Measurements from ENCODE around the gene HTRA1.

HTRA1 gene

DNA sequence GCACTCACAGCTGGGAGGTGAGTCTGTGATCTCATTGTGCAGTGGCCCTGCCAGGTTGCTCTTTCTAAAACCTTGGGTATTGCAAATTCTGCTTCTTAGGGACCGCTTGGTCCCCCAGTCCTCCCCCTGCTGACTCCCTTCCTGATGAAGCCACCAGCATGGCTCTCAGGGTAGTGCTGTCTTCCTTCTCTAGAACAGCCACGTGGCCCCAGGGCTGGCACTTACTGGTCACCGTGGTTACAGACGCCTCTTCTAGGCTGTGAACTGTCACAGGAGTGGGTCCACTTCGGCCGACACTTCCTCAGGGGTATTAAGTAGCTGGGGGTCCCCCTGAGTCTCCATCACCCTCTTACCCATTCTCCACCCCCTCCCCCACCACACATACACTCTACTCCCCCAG, 2.7 kb upstream of the HTRA1 start:
- H3K4me3 ChIP-seq (ENCODE audit: low read depth, low read length), result no peak overlapping the region
- TF ChIP-seq, protein P1, sequence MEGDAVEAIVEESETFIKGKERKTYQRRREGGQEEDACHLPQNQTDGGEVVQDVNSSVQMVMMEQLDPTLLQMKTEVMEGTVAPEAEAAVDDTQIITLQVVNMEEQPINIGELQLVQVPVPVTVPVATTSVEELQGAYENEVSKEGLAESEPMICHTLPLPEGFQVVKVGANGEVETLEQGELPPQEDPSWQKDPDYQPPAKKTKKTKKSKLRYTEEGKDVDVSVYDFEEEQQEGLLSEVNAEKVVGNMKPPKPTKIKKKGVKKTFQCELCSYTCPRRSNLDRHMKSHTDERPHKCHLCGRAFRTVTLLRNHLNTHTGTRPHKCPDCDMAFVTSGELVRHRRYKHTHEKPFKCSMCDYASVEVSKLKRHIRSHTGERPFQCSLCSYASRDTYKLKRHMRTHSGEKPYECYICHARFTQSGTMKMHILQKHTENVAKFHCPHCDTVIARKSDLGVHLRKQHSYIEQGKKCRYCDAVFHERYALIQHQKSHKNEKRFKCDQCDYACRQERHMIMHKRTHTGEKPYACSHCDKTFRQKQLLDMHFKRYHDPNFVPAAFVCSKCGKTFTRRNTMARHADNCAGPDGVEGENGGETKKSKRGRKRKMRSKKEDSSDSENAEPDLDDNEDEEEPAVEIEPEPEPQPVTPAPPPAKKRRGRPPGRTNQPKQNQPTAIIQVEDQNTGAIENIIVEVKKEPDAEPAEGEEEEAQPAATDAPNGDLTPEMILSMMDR (IDR thresholded peaks at IDR 0.05; ENCODE audit: insufficient read depth, low read depth, low read length, missing control alignments), result no peak
- DNase-seq (ENCODE audit: low read depth), result no peak

DNA sequence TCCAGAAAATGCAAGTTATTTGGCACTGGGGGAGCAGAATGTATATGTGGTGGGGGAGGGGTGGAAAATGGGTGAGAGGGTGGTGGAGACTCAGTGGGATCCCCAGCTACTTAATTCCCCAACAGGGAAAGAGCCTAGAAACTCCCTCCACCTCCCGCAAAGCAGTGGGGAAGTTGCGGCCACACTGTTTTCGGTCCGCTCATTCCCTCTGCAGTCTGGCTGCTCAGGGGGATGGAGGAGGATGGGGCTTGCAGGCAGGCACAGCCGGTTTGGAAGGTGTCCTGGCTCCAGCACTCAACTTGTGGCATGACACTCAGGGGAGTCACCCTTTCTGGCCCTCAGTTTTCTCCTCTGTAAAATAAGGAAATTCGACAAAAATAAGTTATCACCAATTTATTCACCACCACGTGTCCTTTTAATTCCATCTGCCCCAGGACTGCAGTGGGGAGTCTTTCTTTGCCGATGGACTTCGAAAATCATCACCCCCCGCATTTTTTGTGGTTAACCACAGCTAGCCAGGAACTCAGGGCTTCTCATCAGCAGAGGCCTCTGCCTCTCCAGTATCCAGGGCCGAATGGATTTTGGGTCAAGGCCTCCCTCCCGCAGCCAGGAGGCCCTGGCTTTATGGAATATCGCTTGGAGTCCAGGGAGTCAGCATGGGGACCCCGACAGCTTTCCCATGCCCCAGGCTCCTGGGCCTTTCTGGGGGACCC, 1.6 kb upstream of the HTRA1 start:
- DNase-seq (ENCODE audit: low read depth), result no peak
- TF ChIP-seq, protein P1 (IDR thresholded peaks at IDR 0.05; ENCODE audit: insufficient read depth, low read depth, low read length, missing control alignments), result no peak
- no peak overlapping the region for H3K4me3 ChIP-seq (ENCODE audit: low read depth, low read length)

DNA sequence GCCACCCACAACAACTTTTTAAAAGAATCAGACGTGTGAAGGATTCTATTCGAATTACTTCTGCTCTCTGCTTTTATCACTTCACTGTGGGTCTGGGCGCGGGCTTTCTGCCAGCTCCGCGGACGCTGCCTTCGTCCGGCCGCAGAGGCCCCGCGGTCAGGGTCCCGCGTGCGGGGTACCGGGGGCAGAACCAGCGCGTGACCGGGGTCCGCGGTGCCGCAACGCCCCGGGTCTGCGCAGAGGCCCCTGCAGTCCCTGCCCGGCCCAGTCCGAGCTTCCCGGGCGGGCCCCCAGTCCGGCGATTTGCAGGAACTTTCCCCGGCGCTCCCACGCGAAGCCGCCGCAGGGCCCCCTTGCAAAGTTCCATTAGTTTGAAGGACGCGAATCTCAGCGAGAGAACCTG, 461 bp upstream of the HTRA1 start:
- H3K4me3 ChIP-seq (ENCODE audit: low read depth, low read length), result no peak overlapping the region
- no peak for DNase-seq (ENCODE audit: low read depth)
- TF ChIP-seq, protein P1 (IDR thresholded peaks at IDR 0.05; ENCODE audit: insufficient read depth, low read depth, low read length, missing control alignments), result no peak

DNA sequence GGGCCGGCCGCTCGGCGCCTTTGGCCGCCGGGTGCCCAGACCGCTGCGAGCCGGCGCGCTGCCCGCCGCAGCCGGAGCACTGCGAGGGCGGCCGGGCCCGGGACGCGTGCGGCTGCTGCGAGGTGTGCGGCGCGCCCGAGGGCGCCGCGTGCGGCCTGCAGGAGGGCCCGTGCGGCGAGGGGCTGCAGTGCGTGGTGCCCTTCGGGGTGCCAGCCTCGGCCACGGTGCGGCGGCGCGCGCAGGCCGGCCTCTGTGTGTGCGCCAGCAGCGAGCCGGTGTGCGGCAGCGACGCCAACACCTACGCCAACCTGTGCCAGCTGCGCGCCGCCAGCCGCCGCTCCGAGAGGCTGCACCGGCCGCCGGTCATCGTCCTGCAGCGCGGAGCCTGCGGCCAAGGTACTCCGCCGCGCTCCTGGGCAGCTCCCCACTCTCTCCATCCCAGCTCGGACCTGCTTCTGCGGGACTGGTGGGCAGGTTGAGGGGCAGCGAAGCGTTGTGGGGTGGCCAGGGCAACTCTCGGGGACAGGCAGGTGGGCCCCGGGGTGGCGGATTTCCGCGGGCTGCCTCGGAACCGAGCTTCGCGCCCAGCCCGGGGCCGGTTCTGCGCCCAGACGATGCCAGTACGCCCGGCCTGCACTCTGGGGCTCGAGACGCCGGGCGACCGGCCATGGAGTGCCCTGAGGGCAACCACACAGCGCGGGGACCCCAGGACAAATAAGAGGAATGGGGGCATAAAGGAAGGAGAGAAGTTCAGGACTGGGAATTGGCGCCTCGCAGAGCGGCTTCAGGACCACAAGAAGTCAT, 578 bp downstream of the HTRA1 start:
- TF ChIP-seq, protein P1 (IDR thresholded peaks at IDR 0.05; ENCODE audit: insufficient read depth, low read depth, low read length, missing control alignments), result no peak
- no peak for DNase-seq (ENCODE audit: low read depth)
- no peak overlapping the region for H3K4me3 ChIP-seq (ENCODE audit: low read depth, low read length)

DNA sequence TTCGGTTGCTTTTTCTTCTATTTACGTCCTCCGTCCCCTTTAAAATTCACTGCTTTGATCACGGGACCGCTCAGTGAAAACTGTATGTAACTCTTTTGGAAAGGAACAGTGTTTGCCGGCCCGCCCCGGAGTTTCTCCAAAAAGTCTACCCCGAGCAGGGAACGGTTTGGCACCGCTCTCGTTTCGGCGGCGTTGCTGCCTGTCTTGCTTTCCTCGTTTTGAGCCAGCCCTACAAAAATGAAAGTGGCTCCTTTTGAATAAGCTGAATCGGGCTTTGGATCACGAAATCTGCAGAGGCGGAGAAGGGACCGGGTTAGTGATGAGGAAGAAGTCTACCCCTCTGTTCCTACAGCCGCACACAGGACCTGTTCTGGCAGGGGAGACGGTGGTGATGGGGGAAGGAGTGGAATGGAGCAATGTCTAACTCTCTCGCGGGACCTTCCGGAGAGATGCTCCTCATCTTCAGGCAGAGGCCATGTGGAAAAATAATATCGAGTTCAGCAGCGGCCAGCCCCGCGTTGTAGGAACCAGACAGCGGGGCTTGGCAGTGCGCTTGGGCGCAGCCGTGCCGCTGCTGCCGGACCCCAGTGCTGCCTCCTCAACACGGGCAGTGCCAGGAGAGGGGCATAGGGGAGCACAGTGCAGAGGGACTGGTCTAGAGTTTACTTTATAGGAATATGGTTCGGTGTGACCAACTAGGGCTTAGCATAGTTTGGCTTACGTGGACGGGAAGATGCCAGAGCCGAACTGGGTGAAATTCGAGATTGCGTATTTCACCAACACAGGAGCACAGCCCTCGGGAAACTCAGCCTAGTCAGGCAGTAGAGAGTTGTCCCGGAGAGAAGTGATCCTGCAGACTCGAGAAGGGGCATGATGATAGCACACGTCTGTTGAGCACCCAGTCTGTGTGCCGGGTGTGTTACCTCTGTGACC, 1.4 kb downstream of the HTRA1 start:
- TF ChIP-seq, protein P1 (IDR thresholded peaks at IDR 0.05; ENCODE audit: insufficient read depth, low read depth, low read length, missing control alignments), result no peak
- no peak for DNase-seq (ENCODE audit: low read depth)
- no peak overlapping the region for H3K4me3 ChIP-seq (ENCODE audit: low read depth, low read length)

DNA sequence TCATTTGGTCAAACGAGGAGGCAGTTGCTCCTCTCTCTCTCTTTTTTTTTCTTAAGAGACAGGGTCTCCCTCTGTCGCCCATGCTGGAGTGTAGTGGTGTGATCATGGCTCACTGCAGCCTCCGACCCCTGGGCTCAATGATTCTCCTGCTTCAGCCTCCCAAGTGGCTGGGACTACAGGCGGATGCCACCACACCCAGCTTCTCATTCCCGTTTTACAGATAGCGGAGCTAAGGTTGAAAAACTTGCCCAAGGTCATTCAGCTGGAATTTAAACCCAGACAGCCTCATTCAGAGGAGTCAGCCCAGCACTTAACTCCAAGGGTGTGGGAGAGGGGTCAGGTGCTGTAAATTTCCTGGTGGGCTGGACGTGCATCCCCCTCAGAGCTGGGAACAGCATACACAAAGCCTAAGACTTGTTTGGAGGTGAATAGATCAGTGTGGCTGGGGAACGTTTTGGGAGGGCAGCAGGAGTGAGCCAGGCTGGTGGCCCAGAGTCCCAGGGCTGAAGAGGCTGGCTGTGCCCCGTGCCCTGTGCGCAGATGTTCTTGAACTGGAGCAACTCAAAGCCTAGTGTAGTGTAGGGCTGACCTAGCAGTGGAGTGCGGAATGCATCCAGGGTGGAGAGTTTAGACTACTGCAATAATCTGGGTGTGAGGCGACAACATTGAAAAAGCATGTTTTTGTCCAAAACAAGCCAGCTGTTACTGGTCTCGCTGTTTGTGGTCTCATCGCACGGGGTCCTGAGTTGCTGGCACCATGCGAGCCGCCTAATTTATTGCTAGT, 2.3 kb downstream of the HTRA1 start:
- no peak for DNase-seq (ENCODE audit: low read depth)
- no peak overlapping the region for H3K4me3 ChIP-seq (ENCODE audit: low read depth, low read length)
- TF ChIP-seq, protein P1 (IDR thresholded peaks at IDR 0.05; ENCODE audit: insufficient read depth, low read depth, low read length, missing control alignments), result no peak

Measured in GM12865 (cell line).